Measurements from ENCODE around the gene FAM98C.

FAM98C gene

DNA sequence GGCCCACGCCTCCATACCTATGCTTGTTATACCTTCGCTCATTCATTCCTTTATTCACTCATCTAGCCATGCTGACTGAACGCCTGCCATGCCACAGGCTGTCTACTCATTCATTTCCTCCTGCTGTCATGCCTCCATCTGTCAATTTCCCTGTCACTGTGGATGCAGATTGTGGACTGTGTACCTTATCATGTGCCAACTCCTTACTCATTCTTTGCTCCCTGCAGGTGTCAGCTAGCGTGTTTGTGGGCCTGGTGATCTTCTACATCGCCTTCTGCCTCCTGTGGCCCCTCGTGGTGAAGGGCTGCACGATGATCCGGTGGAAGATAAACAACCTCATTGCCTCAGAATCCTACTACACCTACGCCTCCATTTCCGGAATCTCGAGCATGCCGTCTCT, 32.6 kb upstream of the FAM98C start:
- peaks cover 2% of the 10 kb centered on the region for H3K36me3 Mint-ChIP-seq (ENCODE audit: low read depth)
- no peak overlapping the region for H3K27ac Mint-ChIP-seq
- H3K4me3 Mint-ChIP-seq = no peak overlapping the region
- H3K4me1 Mint-ChIP-seq = peaks cover 7% of the 10 kb centered on the region
- peaks cover 5% of the 10 kb centered on the region for H3K27me3 Mint-ChIP-seq (ENCODE audit: low read depth)
- TF ChIP-seq CTCF (IDR thresholded peaks at IDR 0.05; ENCODE audit: unreplicated experiment in 3 of 3) = no peak
- H3K9me3 Mint-ChIP-seq = no peaks in the 10 kb centered on the region

- peaks cover 15% of the 10 kb centered on the region for H3K4me1 Mint-ChIP-seq
- no peaks in the 10 kb centered on the region for H3K9me3 Mint-ChIP-seq
- no peak overlapping the region for H3K27ac Mint-ChIP-seq
- no peak overlapping the region for H3K4me3 Mint-ChIP-seq
- H3K27me3 Mint-ChIP-seq (ENCODE audit: low read depth) = peaks cover 5% of the 10 kb centered on the region
- no peak for TF ChIP-seq CTCF (IDR thresholded peaks at IDR 0.05; ENCODE audit: unreplicated experiment in 3 of 3)
- H3K36me3 Mint-ChIP-seq (ENCODE audit: low read depth) = peaks cover 7% of the 10 kb centered on the region
Measured at GRCh38 chr19:38371081-38371480, 31.8 kb upstream of the FAM98C start.

GRCh38 chr19:38373907-38374331, 29.0 kb upstream of the FAM98C start:
- no peaks in the 10 kb centered on the region for H3K9me3 Mint-ChIP-seq

GRCh38 chr19:38374332-38375097, 28.4 kb upstream of the FAM98C start, which contains the start of gene PSMD8:
Gene PSMD8 (plus strand): TSS chr19:38374571. CDS start chr19:38374602, 31 bp downstream.
- no peak for TF ChIP-seq CTCF (IDR thresholded peaks at IDR 0.05; ENCODE audit: unreplicated experiment in 3 of 3)

More at GRCh38 chr19:38373907-38374331, 29.0 kb upstream of the FAM98C start:
- Mint-ChIP-seq H3K27ac (peak overlapping the region; percentile 84 to 96 (median 93)), H3K27me3 (ENCODE audit: low read depth) (no peaks in the 10 kb centered on the region), H3K36me3 (ENCODE audit: low read depth) (peaks cover 13% of the 10 kb centered on the region), H3K4me1 (peaks cover 23% of the 10 kb centered on the region), H3K4me3 (peak overlapping the region; percentile 96 to 98 (median 97))
- TF ChIP-seq CTCF (IDR thresholded peaks at IDR 0.05; ENCODE audit: unreplicated experiment in 3 of 3) = no peak

GRCh38 chr19:38375098-38375493, 27.8 kb upstream of the FAM98C start:
- H3K4me3 Mint-ChIP-seq = peak overlapping the region; percentile 96 to 98 (median 97)
- H3K27ac Mint-ChIP-seq = peak overlapping the region; percentile 84 to 96 (median 93)
- H3K4me1 Mint-ChIP-seq = peaks cover 23% of the 10 kb centered on the region
- no peak for TF ChIP-seq CTCF (IDR thresholded peaks at IDR 0.05; ENCODE audit: unreplicated experiment in 3 of 3)
- H3K9me3 Mint-ChIP-seq = no peaks in the 10 kb centered on the region
- H3K27me3 Mint-ChIP-seq (ENCODE audit: low read depth) = no peaks in the 10 kb centered on the region
- peaks cover 18% of the 10 kb centered on the region for H3K36me3 Mint-ChIP-seq (ENCODE audit: low read depth)

More at GRCh38 chr19:38374332-38375097, 28.4 kb upstream of the FAM98C start, which contains the start of gene PSMD8:
- H3K27me3 Mint-ChIP-seq (ENCODE audit: low read depth) = no peaks in the 10 kb centered on the region
- peak within 1 kb of the TSS; percentile 84 to 96 (median 93) for H3K27ac Mint-ChIP-seq
- peak within 1 kb of the TSS; percentile 96 to 98 (median 97) for H3K4me3 Mint-ChIP-seq
- H3K9me3 Mint-ChIP-seq = no peaks in the 10 kb centered on the region
- peaks cover 23% of the 10 kb centered on the region for H3K4me1 Mint-ChIP-seq
- H3K36me3 Mint-ChIP-seq (ENCODE audit: low read depth) = peaks cover 16% of the 10 kb centered on the region

All from nephron (organoid).